ENCODE data around the gene CPVL. TPM values are rescaled to one million over a fixed set of nuclear protein-coding genes. Genes with fewer than 3 reads are reported as not detected.

CPVL gene
- total and polyA plus RNA-seq, 2 experiments from 2014 or later: 31.9 to 37.8 TPM

- no peak for TF ChIP-seq ZNF462 (CRISPR knock-in tag; IDR thresholded peaks at IDR 0.05)
- no peak for TF ChIP-seq EZH2phosphoT487 (IDR thresholded peaks at IDR 0.05; ENCODE audit: unreplicated experiment)
- no peak for TF ChIP-seq POLR2AphosphoS5 (IDR thresholded peaks at IDR 0.05; ENCODE audit: low read depth)
Observed at GRCh38 chr7:29177963-29178600, 31.7 kb upstream of the CPVL start (continued).

- no peaks in the 10 kb centered on the region for H3K9me2 ChIP-seq (ENCODE audit: insufficient read depth)
- DNase-seq (ENCODE audit: low spot score) (no peak), ATAC-seq (no peak)
- H3K27ac ChIP-seq (ENCODE audit: low read depth): no peak overlapping the region
- H3K4me3 ChIP-seq: no peak overlapping the region
- H4K20me1 ChIP-seq (replicated peaks; ENCODE audit: insufficient read depth): no peaks in the 10 kb centered on the region
- no peaks in the 10 kb centered on the region for H3K36me3 ChIP-seq (ENCODE audit: insufficient read depth)
- no peak overlapping the region for H2AFZ ChIP-seq
- Mint-ChIP-seq H3K4me1 (no peaks in the 10 kb centered on the region), H3K9me3 (peaks cover 4% of the 10 kb centered on the region; the same call in 1 of the 3 replicates), H3K36me3 (ENCODE audit: low read depth) (no peaks in the 10 kb centered on the region; the same call in 2 of the 3 replicates), H3K4me3 (no peak overlapping the region), H3K27ac (no peak overlapping the region), H3K27me3 (ENCODE audit: insufficient read depth, low read depth, poor library complexity) (no peaks in the 10 kb centered on the region)
- H3K4me1 ChIP-seq (ENCODE audit: insufficient read depth): no peaks in the 10 kb centered on the region
- no peak overlapping the region for H3K4me2 ChIP-seq
- no peaks in the 10 kb centered on the region for H3K79me2 ChIP-seq (replicated peaks; ENCODE audit: insufficient read depth)
- H3F3A ChIP-seq (replicated peaks; ENCODE audit: low read depth): no peaks in the 10 kb centered on the region
- no peaks in the 10 kb centered on the region for H3K27me3 ChIP-seq (ENCODE audit: insufficient read depth)
- TF ChIP-seq ZNF114 (CRISPR knock-in tag; IDR thresholded peaks at IDR 0.05): no peak
- TF ChIP-seq NANOG (IDR thresholded peaks at IDR 0.05; ENCODE audit: borderline replicate concordance): no peak
- TF ChIP-seq JUNB (IDR thresholded peaks at IDR 0.05; ENCODE audit: unreplicated experiment): no peak
- no peak for TF ChIP-seq STAT1 (IDR thresholded peaks at IDR 0.05; ENCODE audit: unreplicated experiment)
- TF ChIP-seq CREB1 (CRISPR knock-in tag; IDR thresholded peaks at IDR 0.05; ENCODE audit: low read depth): no peak
- no peak for TF ChIP-seq CTCF (conservative IDR thresholded peaks at IDR 0.05; ENCODE audit: low read depth in 2 of 2)
- TF ChIP-seq EZH2phosphoT487 (IDR thresholded peaks at IDR 0.05; ENCODE audit: unreplicated experiment): no peak
- TF ChIP-seq, protein P1, sequence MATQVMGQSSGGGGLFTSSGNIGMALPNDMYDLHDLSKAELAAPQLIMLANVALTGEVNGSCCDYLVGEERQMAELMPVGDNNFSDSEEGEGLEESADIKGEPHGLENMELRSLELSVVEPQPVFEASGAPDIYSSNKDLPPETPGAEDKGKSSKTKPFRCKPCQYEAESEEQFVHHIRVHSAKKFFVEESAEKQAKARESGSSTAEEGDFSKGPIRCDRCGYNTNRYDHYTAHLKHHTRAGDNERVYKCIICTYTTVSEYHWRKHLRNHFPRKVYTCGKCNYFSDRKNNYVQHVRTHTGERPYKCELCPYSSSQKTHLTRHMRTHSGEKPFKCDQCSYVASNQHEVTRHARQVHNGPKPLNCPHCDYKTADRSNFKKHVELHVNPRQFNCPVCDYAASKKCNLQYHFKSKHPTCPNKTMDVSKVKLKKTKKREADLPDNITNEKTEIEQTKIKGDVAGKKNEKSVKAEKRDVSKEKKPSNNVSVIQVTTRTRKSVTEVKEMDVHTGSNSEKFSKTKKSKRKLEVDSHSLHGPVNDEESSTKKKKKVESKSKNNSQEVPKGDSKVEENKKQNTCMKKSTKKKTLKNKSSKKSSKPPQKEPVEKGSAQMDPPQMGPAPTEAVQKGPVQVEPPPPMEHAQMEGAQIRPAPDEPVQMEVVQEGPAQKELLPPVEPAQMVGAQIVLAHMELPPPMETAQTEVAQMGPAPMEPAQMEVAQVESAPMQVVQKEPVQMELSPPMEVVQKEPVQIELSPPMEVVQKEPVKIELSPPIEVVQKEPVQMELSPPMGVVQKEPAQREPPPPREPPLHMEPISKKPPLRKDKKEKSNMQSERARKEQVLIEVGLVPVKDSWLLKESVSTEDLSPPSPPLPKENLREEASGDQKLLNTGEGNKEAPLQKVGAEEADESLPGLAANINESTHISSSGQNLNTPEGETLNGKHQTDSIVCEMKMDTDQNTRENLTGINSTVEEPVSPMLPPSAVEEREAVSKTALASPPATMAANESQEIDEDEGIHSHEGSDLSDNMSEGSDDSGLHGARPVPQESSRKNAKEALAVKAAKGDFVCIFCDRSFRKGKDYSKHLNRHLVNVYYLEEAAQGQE (IDR thresholded peaks at IDR 0.05; ENCODE audit: unreplicated experiment): no peak
Observed at GRCh38 chr7:29173458-29173857, 27.1 kb upstream of the CPVL start.
